Neuronal stem cell (in vitro differentiated cells): ENCODE data around the gene SCRT2.

Experiments
- DNase-seq: peaks from one replicate; pipeline ENCODE4 v3.0.0-alpha.2; 2013; ENCODE audit warnings: low spot score
- H2AFZ ChIP-seq: one replicate; pipeline ENCODE4 v1.6.1; 2013; ENCODE audit warnings: mild to moderate bottlenecking, low read length, inconsistent platforms
- H2AK5ac ChIP-seq: 2 replicates; pipeline ENCODE4 v1.6.1; 2013; ENCODE audit warnings: low read depth, mild to moderate bottlenecking, inconsistent platforms, low read length, moderate library complexity, mixed read lengths
- H2BK120ac ChIP-seq: 2 replicates; pipeline ENCODE4 v1.6.1; 2013; ENCODE audit warnings: low read depth, mild to moderate bottlenecking, inconsistent platforms, low read length, moderate library complexity, mixed read lengths
- H2BK12ac ChIP-seq: one replicate; pipeline ENCODE4 v1.6.1; 2013; ENCODE audit warnings: low read length, inconsistent platforms
- H2BK15ac ChIP-seq: 2 replicates; pipeline ENCODE4 v1.6.1; 2013; ENCODE audit warnings: mild to moderate bottlenecking, low read length, inconsistent platforms, mixed read lengths
- H2BK5ac ChIP-seq: one replicate; pipeline ENCODE4 v1.6.1; 2013; ENCODE audit warnings: inconsistent platforms, mild to moderate bottlenecking, low read length, moderate library complexity
- H3K14ac ChIP-seq: one replicate; pipeline ENCODE4 v1.6.1; 2013; ENCODE audit warnings: low read length, inconsistent platforms
- H3K18ac ChIP-seq: 2 replicates; pipeline ENCODE4 v1.6.1; 2013; ENCODE audit warnings: low read length, inconsistent platforms
- H3K23ac ChIP-seq: 2 replicates; pipeline ENCODE4 v1.6.1; 2013; ENCODE audit warnings: low read depth, mild to moderate bottlenecking, mixed read lengths, low read length, inconsistent platforms; ENCODE audit not compliant: poor library complexity
- H3K27ac ChIP-seq: replicated peaks from 3 replicates; pipeline ENCODE4 v1.5.1; 2013; ENCODE audit warnings: low read length, inconsistent platforms
- H3K27me3 ChIP-seq, 3 experiments: 2 replicates each; pipeline ENCODE4 v1.6.1; 2013; ENCODE audit warnings: low read length in 3 of 3, mild to moderate bottlenecking in 2 of 3, inconsistent platforms in 1 of 3, low read depth in 1 of 3, mixed read lengths in 1 of 3, moderate library complexity in 1 of 3; ENCODE audit not compliant: control insufficient read depth in 3 of 3, insufficient read depth in 3 of 3
- H3K36me3 ChIP-seq, 2 donors: replicated peaks in 1 of 2; 2 replicates each; pipeline ENCODE4 v1.6.1; 2013; ENCODE audit warnings: low read length in 2 of 2; ENCODE audit not compliant: control insufficient read depth in 2 of 2, insufficient read depth in 2 of 2
- H3K4ac ChIP-seq: 2 replicates; pipeline ENCODE4 v1.6.1; 2013; ENCODE audit warnings: inconsistent platforms, mild to moderate bottlenecking, low read length, moderate library complexity
- H3K4me1 ChIP-seq, 2 donors: 1 replicate in 1 of 2; 2 replicates in 1 of 2; pipeline ENCODE4 v1.6.1; 2013; ENCODE audit warnings: low read length in 2 of 2, low read depth in 1 of 2; ENCODE audit not compliant: control insufficient read depth in 2 of 2, insufficient read depth in 1 of 2
- H3K4me2 ChIP-seq: one replicate; pipeline ENCODE4 v1.6.1; 2013; ENCODE audit warnings: mild to moderate bottlenecking, low read length, inconsistent platforms; ENCODE audit not compliant: insufficient read depth, poor library complexity, severe bottlenecking
- H3K4me3 ChIP-seq, 2 donors: 2 replicates each; pipeline ENCODE4 v1.5.1; 2013; ENCODE audit warnings: low read length in 2 of 2, mild to moderate bottlenecking in 2 of 2, inconsistent platforms in 1 of 2, moderate library complexity in 1 of 2
- H3K79me1 ChIP-seq: one replicate; pipeline ENCODE4 v1.6.1; 2013; ENCODE audit warnings: low read depth, mild to moderate bottlenecking, inconsistent platforms, low read length, moderate library complexity
- H3K9ac ChIP-seq: one replicate; pipeline ENCODE4 v1.6.1; 2013; ENCODE audit warnings: mild to moderate bottlenecking, low read depth, low read length, inconsistent platforms; ENCODE audit not compliant: poor library complexity
- H3K9me3 ChIP-seq, 2 donors: replicated peaks in 1 of 2; 2 replicates each; pipeline versions ENCODE3 to v1.6.1; 2013; ENCODE audit warnings: low read length in 2 of 2, mild to moderate bottlenecking in 2 of 2, inconsistent platforms in 1 of 2, low read depth in 1 of 2, mixed read lengths in 1 of 2, moderate library complexity in 1 of 2; ENCODE audit not compliant: control insufficient read depth in 2 of 2, insufficient read depth in 1 of 2
- H4K8ac ChIP-seq: one replicate; pipeline ENCODE4 v1.6.1; 2013; ENCODE audit warnings: low read depth, mild to moderate bottlenecking, inconsistent platforms, low read length, moderate library complexity
- H4K91ac ChIP-seq: one replicate; pipeline ENCODE4 v1.6.1; 2013; ENCODE audit warnings: low read length, low read depth, mild to moderate bottlenecking, inconsistent platforms; ENCODE audit not compliant: poor library complexity
- WGBS, 2 donors: extraction: QIAGEN DNeasy Blood & Tissue Kit; methylation state at CpG; one replicate each; pipeline ENCODE4 v1.1.7; 2013; ENCODE audit warnings: missing lambda C conversion rate in 2 of 2, mixed read lengths in 1 of 2; ENCODE audit not compliant: insufficient read length in 2 of 2, insufficient replicate concordance in 1 of 2; ENCODE audit errors: extremely low coverage in 2 of 2; 5-methylcytosine and 5-hydroxymethylcytosine counted together

SCRT2 gene

GRCh38 chr20:646868-647233 lies 28.8 kb downstream of the SCRT2 start:
- Histone ChIP-seq H3K4ac (no peak overlapping the region), H2BK12ac (no peak overlapping the region), H3K4me2 (no peak overlapping the region), H2AFZ (no peak overlapping the region), H3K9ac (no peak overlapping the region), H2BK120ac (no peak overlapping the region), H3K4me1 (no peaks in the 10 kb centered on the region), H3K14ac (no peak overlapping the region), H2BK5ac (no peak overlapping the region), H3K9me3 (peaks cover 0 to 2% of the 10 kb centered on the region in 2 donors), H4K8ac (no peak overlapping the region), H4K91ac (no peak overlapping the region), H3K18ac (no peak overlapping the region), H3K4me3 (no peak overlapping the region), H3K23ac (no peak overlapping the region), H3K79me1 (no peaks in the 10 kb centered on the region), H3K27ac (no peak overlapping the region), H2AK5ac (no peak overlapping the region), H3K27me3 (no peaks in the 10 kb centered on the region), H2BK15ac (no peak overlapping the region), H3K36me3 (peaks cover 9 to 34% of the 10 kb centered on the region in 2 donors)
- no CpG with 5 or more reads among the region's 2 CpGs for WGBS, 2 donors
- DNase-seq = no peak

DNA sequence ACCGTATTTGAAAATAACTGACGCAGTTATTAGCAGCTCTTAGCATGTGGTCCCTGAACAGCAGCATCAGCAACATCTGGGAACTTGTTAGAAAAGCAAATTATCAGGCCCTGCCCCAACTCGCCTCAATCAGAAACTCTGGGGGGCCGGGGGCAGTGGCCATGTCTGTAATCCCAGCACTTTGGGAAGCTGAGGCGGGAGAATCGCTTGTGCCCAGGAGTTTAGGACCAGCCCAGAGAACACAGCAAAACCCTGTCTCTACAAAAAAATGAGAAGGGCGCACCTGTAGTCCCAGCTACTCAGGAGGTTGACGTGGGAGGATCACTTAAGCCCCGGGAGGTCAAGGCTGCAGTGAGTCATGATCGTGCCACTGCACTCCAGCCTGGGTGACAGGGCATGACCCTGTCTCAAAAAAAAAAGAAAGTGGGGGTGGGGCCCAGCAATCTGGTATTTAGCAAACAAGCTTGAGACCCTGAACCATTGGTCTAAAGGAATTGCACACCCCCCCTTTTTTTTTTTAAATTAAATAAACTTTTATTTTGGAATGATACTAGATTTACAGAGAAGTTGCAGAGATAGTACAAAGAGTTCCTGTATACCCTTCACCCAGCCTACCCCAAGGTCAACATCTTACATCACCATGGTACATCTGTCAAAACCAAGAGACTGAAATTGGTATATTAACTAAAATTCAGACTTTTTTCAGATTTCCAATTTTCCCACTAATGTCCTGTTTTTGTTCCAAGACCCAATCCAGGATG lies 29.3 kb downstream of the SCRT2 start:
- no peak overlapping the region for H2BK5ac ChIP-seq
- no peak overlapping the region for H2BK120ac ChIP-seq
- no peaks in the 10 kb centered on the region for H3K79me1 ChIP-seq
- H3K23ac ChIP-seq = no peak overlapping the region
- peaks cover 0 to 2% of the 10 kb centered on the region in 2 donors for H3K9me3 ChIP-seq
- H3K18ac ChIP-seq = no peak overlapping the region
- H2AFZ ChIP-seq = no peak overlapping the region
- H3K4me2 ChIP-seq = no peak overlapping the region
- H3K27me3 ChIP-seq = no peaks in the 10 kb centered on the region
- H2BK15ac ChIP-seq = no peak overlapping the region
- H3K4ac ChIP-seq = no peak overlapping the region
- DNase-seq = no peak
- no peak overlapping the region for H2BK12ac ChIP-seq
- no peaks in the 10 kb centered on the region for H3K4me1 ChIP-seq
- H3K36me3 ChIP-seq = peaks cover 9 to 34% of the 10 kb centered on the region in 2 donors
- no peak overlapping the region for H3K14ac ChIP-seq
- no peak overlapping the region for H4K91ac ChIP-seq
- WGBS, 2 donors = no CpG with 5 or more reads among the region's 10 CpGs
- no peak overlapping the region for H3K9ac ChIP-seq
- no peak overlapping the region for H2AK5ac ChIP-seq
- no peak overlapping the region for H4K8ac ChIP-seq
- no peak overlapping the region for H3K27ac ChIP-seq
- H3K4me3 ChIP-seq = no peak overlapping the region

GRCh38 chr20:645318-646106 lies 30.1 kb downstream of the SCRT2 start:
- Histone ChIP-seq H2AFZ (peak overlapping the region; percentile 75), H3K4me3 (no peak overlapping the region), H3K4ac (no peak overlapping the region), H3K14ac (no peak overlapping the region), H3K36me3 (peaks cover 9 to 29% of the 10 kb centered on the region in 2 donors), H3K23ac (no peak overlapping the region), H3K4me1 (no peaks in the 10 kb centered on the region), H3K79me1 (no peaks in the 10 kb centered on the region), H3K27me3 (peaks cover 0 to 1% (median 0%) of the 10 kb centered on the region in 3 experiments), H3K4me2 (no peak overlapping the region), H3K27ac (no peak overlapping the region), H2BK120ac (no peak overlapping the region), H2AK5ac (no peak overlapping the region), H2BK12ac (no peak overlapping the region), H3K9ac (no peak overlapping the region), H2BK5ac (no peak overlapping the region), H3K18ac (no peak overlapping the region), H4K8ac (no peak overlapping the region), H2BK15ac (no peak overlapping the region), H3K9me3 (peaks cover 0 to 2% of the 10 kb centered on the region in 2 donors), H4K91ac (no peak overlapping the region)
- peak; percentile 70 for DNase-seq
- WGBS, 2 donors = no CpG with 5 or more reads among the region's 20 CpGs

DNA sequence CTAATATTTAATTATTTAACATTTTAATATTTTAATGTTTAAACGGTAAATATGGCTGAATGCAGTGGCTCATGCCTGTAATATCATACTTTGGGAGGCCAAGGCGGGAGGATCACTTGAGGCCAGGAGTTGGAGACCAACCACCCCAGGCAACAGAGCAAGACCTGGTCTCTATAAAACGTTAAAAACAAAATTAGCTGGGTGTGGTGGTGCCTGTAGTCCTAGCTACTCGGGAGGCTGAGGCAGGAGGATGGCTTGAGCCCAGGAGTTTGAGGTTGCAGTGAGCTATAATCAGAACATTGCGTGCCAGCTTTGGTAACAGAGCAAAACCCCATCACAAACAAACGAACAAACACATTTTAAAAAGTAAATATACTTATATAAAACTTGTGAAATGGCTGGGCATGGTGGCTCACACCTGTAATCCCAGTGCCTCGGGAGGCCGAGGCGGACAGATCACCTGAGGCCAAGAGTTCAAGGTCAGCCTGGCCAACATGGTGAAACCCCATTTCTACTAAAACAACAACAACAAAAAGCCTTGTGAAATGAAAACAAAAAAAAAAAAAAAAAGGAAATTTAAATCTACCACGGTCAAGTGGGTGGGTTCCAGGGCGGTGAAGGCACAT lies 30.8 kb downstream of the SCRT2 start:
- Histone ChIP-seq H3K27ac (no peak overlapping the region), H2BK5ac (no peak overlapping the region)
- no CpG with 5 or more reads among the region's 11 CpGs for WGBS, 2 donors

More for the DNA sequence above, 30.8 kb downstream of the SCRT2 start:
- Histone ChIP-seq H2BK120ac (no peak overlapping the region), H3K4me2 (no peak overlapping the region), H2AK5ac (no peak overlapping the region), H3K18ac (no peak overlapping the region), H2BK15ac (no peak overlapping the region), H3K4ac (no peak overlapping the region), H3K4me1 (no peaks in the 10 kb centered on the region), H3K23ac (no peak overlapping the region), H3K36me3 (peaks cover 8 to 24% of the 10 kb centered on the region in 2 donors), H3K9me3 (peaks cover 0 to 2% of the 10 kb centered on the region in 2 donors), H2AFZ (no peak overlapping the region), H3K79me1 (no peaks in the 10 kb centered on the region), H4K8ac (no peak overlapping the region), H4K91ac (no peak overlapping the region), H3K14ac (no peak overlapping the region), H3K9ac (no peak overlapping the region), H2BK12ac (no peak overlapping the region), H3K4me3 (no peak overlapping the region), H3K27me3 (peaks cover 0 to 2% (median 0%) of the 10 kb centered on the region in 3 experiments)
- DNase-seq = no peak
